ENCODE data around the gene EPHB1. TPM values are rescaled to one million over a fixed set of nuclear protein-coding genes. Genes with fewer than 3 reads are reported as not detected.
A peak's percentile ranks its signal among the peaks of the same experiment; 100 is the strongest.

Gene EPHB1
- total RNA-seq, 1 donor from 2014 or later = 17.4 TPM

- peak; percentile 47 for DNase-seq (ENCODE audit: low read depth)
Observed at GRCh38 chr3:134911586-134912548, 116.8 kb downstream of the EPHB1 start.

- no peak for DNase-seq (ENCODE audit: low read depth)
Observed at GRCh38 chr3:134916276-134916961, 121.4 kb downstream of the EPHB1 start.

- DNase-seq (ENCODE audit: low read depth) = peak; percentile 79
Observed at GRCh38 chr3:134917631-134918030, 122.6 kb downstream of the EPHB1 start.

GRCh38 chr3:134918441-134918840 is 123.4 kb downstream of the EPHB1 start:
- no peak for DNase-seq (ENCODE audit: low read depth)

GRCh38 chr3:134922101-134922500 is 127.0 kb downstream of the EPHB1 start:
- DNase-seq (ENCODE audit: low read depth) = no peak

GRCh38 chr3:134922866-134923265 is 127.8 kb downstream of the EPHB1 start:
- no peak for DNase-seq (ENCODE audit: low read depth)

GRCh38 chr3:134923286-134923685 is 128.2 kb downstream of the EPHB1 start:
- DNase-seq (ENCODE audit: low read depth) = no peak

GRCh38 chr3:134927599-134927998 is 132.5 kb downstream of the EPHB1 start:
- no peak for DNase-seq (ENCODE audit: low read depth)

- DNase-seq (ENCODE audit: low read depth) = no peak
Observed at GRCh38 chr3:134928392-134928791, 133.3 kb downstream of the EPHB1 start.

- no peak for DNase-seq (ENCODE audit: low read depth)
Observed at GRCh38 chr3:134928819-134929218, 133.8 kb downstream of the EPHB1 start.

GRCh38 chr3:134929976-134930375 is 134.9 kb downstream of the EPHB1 start:
- no peak for DNase-seq (ENCODE audit: low read depth)

GRCh38 chr3:134931045-134931785 is 136.2 kb downstream of the EPHB1 start:
- DNase-seq (ENCODE audit: low read depth) = no peak

GRCh38 chr3:134932035-134932434 is 137.0 kb downstream of the EPHB1 start:
- no peak for DNase-seq (ENCODE audit: low read depth)

- no peak for DNase-seq (ENCODE audit: low read depth)
Observed at GRCh38 chr3:134933997-134934396, 138.9 kb downstream of the EPHB1 start.

GRCh38 chr3:134934933-134935332 is 139.9 kb downstream of the EPHB1 start:
- no peak for DNase-seq (ENCODE audit: low read depth)

- DNase-seq (ENCODE audit: low read depth) = peak; percentile 57
Observed at GRCh38 chr3:134937256-134938028, 142.4 kb downstream of the EPHB1 start.

GRCh38 chr3:134938029-134938525 is 143.0 kb downstream of the EPHB1 start:
- DNase-seq (ENCODE audit: low read depth) = no peak

- no peak for DNase-seq (ENCODE audit: low read depth)
Observed at GRCh38 chr3:134939978-134940377, 144.9 kb downstream of the EPHB1 start.

GRCh38 chr3:134941820-134942219 is 146.8 kb downstream of the EPHB1 start:
- no peak for DNase-seq (ENCODE audit: low read depth)

GRCh38 chr3:134944429-134944828 is 149.4 kb downstream of the EPHB1 start:
- DNase-seq (ENCODE audit: low read depth) = no peak

GRCh38 chr3:134949150-134949549 is 154.1 kb downstream of the EPHB1 start:
- no peak for DNase-seq (ENCODE audit: low read depth)
